Transverse colon (tissue), 4 donors: ENCODE results near the gene MS4A15. TPM values are rescaled to one million over a fixed set of nuclear protein-coding genes. Genes with fewer than 3 reads are reported as not detected.

ENCODE experiments used
- DNase-seq: peaks from one replicate; pipeline ENCODE4 v3.0.0-alpha.2; 2019
- H3K27ac ChIP-seq, 4 donors: fragments of 200-600 bp; sonication (generic); 2 replicates each; pipeline ENCODE4 v1.5.1; 2016 to 2018; ENCODE audit warnings: inconsistent platforms in 4 of 4
- H3K27me3 ChIP-seq: fragments of 200-600 bp; sonication (generic); 2 replicates; pipeline ENCODE4 v1.5.1; 2017; ENCODE audit warnings: inconsistent platforms
- H3K36me3 ChIP-seq, 4 donors: fragments of 200-600 bp; sonication (generic); 2 replicates each; pipeline ENCODE4 v1.5.1; 2017 to 2019; ENCODE audit warnings: inconsistent platforms in 4 of 4
- H3K4me1 ChIP-seq, 4 donors: fragments of 200-600 bp; sonication (generic); 2 replicates each; pipeline ENCODE4 v1.5.1; 2017 to 2020; ENCODE audit warnings: inconsistent platforms in 4 of 4
- H3K4me3 ChIP-seq, 4 donors: fragments of 200-600 bp; sonication (generic); 1 replicate in 1 of 4; 2 replicates in 3 of 4; pipeline versions ENCODE4 v1.5.1 to v1.6.1; 2017 to 2019; ENCODE audit warnings: inconsistent platforms in 4 of 4
- H3K9me3 ChIP-seq, 2 donors: fragments of 200-600 bp; sonication (generic); 2 replicates each; pipeline ENCODE4 v1.5.1; 2017 to 2019; ENCODE audit warnings: inconsistent platforms in 2 of 2
- CTCF ChIP-seq, 5 experiments: fragments of 200-600 bp in 3 of 5; fragments of 450-650 bp in 2 of 5; sonication (generic) in 3 of 5; IDR thresholded peaks; 1 replicate in 2 of 5; 2 replicates in 3 of 5; pipeline ENCODE4 v1.5.1; 2016 to 2017; ENCODE audit warnings: antibody characterized with exemption in 5 of 5, inconsistent platforms in 3 of 5, mild to moderate bottlenecking in 2 of 5, moderate library complexity in 1 of 5
- EP300 ChIP-seq: sonication (generic); formaldehyde crosslinking; IDR thresholded peaks from one replicate; pipeline ENCODE4 v1.6.1; 2017; ENCODE audit warnings: antibody characterized with exemption, low read depth
- POLR2A ChIP-seq: fragments of 450-650 bp; IDR thresholded peaks from one replicate; pipeline ENCODE4 v1.6.1; 2016; ENCODE audit warnings: antibody characterized with exemption, mild to moderate bottlenecking, moderate library complexity
- POLR2AphosphoS5 ChIP-seq, 3 donors: sonication (generic); formaldehyde crosslinking; IDR thresholded peaks; one replicate each; pipeline ENCODE4 v1.6.1; 2016; ENCODE audit warnings: antibody characterized with exemption in 3 of 3
- WGBS, 2 donors: methylation state at CpG; one replicate each; pipeline ENCODE4 v1.1.5; 2018; ENCODE audit warnings: low coverage in 1 of 2; 5-methylcytosine and 5-hydroxymethylcytosine counted together
- in situ Hi-C, 4 donors: fragments of 200-750 bp; cut with MboI; loops; one replicate each; pipeline versions ENCODE4 v1.15.0 to v1.15.1; 2017; ENCODE audit warnings: low sequenced_read_pairs in 3 of 4, low pct_ligation_motif_present in 1 of 4, low pct_unique_long_range_greater_than_20kb in 1 of 4
- intact Hi-C: fragments of 100-400 bp; cut with DNase I; formaldehyde crosslinking; loops from one replicate; pipeline ENCODE4 v1.15.1; 2023; ENCODE audit warnings: low total_unique reads
- total RNA-seq, 4 donors: library from RNA; depleted of rRNA; stranded (reverse); fragments of >200 nt; gene quantifications; one replicate each; pipeline ENCODE4 v1.1.0, GENCODE V29; 2016

Gene MS4A15
- total RNA-seq, 4 donors from 2014 or later: not detected

- H3K4me1 ChIP-seq: no peaks in the 10 kb centered on the region
- H3K27me3 ChIP-seq: no peaks in the 10 kb centered on the region
- no peak for TF ChIP-seq EP300
- TF ChIP-seq POLR2A: no peak
- TF ChIP-seq POLR2AphosphoS5 (IDR thresholded peaks at IDR 0.05): no peak
- TF ChIP-seq CTCF (IDR thresholded peaks at IDR 0.05): no peak
- no peak overlapping the region for H3K4me3 ChIP-seq
- H3K27ac ChIP-seq: no peak overlapping the region
- intact Hi-C loops: loop anchor here (10.0 kb wide), 1 partner anchor 1289 kb away; the partner anchor contains the start of gene OR4D6
- in situ Hi-C loops: no loop called here
- no peak for DNase-seq
- 87 to 93% methylated on average over 5 of the region's 5 CpGs for WGBS, 2 donors
- H3K36me3 ChIP-seq: no peaks in the 10 kb centered on the region
- no peaks in the 10 kb centered on the region for H3K9me3 ChIP-seq
Observed at GRCh38 chr11:60744114-60744513, 12.6 kb upstream of the MS4A15 start.

- H3K36me3 ChIP-seq: no peaks in the 10 kb centered on the region
- in situ Hi-C loops: no loop called here
- H3K4me1 ChIP-seq: no peaks in the 10 kb centered on the region
- H3K9me3 ChIP-seq: no peaks in the 10 kb centered on the region
- no peak overlapping the region for H3K4me3 ChIP-seq
- WGBS, 2 donors: 87 to 94% methylated on average over 4 to 14 of the region's 14 CpGs
- H3K27me3 ChIP-seq: peaks cover 20% of the 10 kb centered on the region
- intact Hi-C loops: loop anchor here (5.0 to 10.0 kb wide), 2 partner anchors 1293 to 1810 kb away; partner anchors contain the start of genes GLYATL1 and OR4D6
- TF ChIP-seq POLR2AphosphoS5 (IDR thresholded peaks at IDR 0.05): no peak
- no peak for TF ChIP-seq EP300
- no peak for TF ChIP-seq CTCF (IDR thresholded peaks at IDR 0.05)
- no peak for TF ChIP-seq POLR2A
- no peak overlapping the region for H3K27ac ChIP-seq
- no peak for DNase-seq
Observed at GRCh38 chr11:60747359-60747873, 9.3 kb upstream of the MS4A15 start.

GRCh38 chr11:60748225-60748624 is 8.4 kb upstream of the MS4A15 start:
- intact Hi-C loops (loop anchor here (5.0 to 10.0 kb wide), 2 partner anchors 1293 to 1811 kb away; partner anchors contain the start of genes GLYATL1 and OR4D6), in situ Hi-C loops (no loop called here)
- peaks cover 24% of the 10 kb centered on the region for H3K27me3 ChIP-seq
- H3K36me3 ChIP-seq: no peaks in the 10 kb centered on the region
- WGBS, 2 donors: 91% methylated on average over 12 of the region's 17 CpGs; no CpG with 5 or more reads in 1 of the 2 donors
- no peaks in the 10 kb centered on the region for H3K4me1 ChIP-seq
- H3K9me3 ChIP-seq: no peaks in the 10 kb centered on the region
- DNase-seq: no peak
- H3K4me3 ChIP-seq: no peak overlapping the region
- TF ChIP-seq CTCF (IDR thresholded peaks at IDR 0.05): no peak
- no peak for TF ChIP-seq POLR2A
- TF ChIP-seq POLR2AphosphoS5 (IDR thresholded peaks at IDR 0.05): no peak
- TF ChIP-seq EP300: no peak
- no peak overlapping the region for H3K27ac ChIP-seq

GRCh38 chr11:60748821-60749220 is 7.8 kb upstream of the MS4A15 start:
- in situ Hi-C loops: no loop called here
- Histone ChIP-seq H3K27ac (no peak overlapping the region), H3K4me1 (no peaks in the 10 kb centered on the region)

More at GRCh38 chr11:60748821-60749220, 7.8 kb upstream of the MS4A15 start:
- WGBS, 2 donors: 72% methylated on average over 8 of the region's 8 CpGs; no CpG with 5 or more reads in 1 of the 2 donors
- Histone ChIP-seq H3K27me3 (peaks cover 24% of the 10 kb centered on the region), H3K4me3 (no peak overlapping the region), H3K36me3 (no peaks in the 10 kb centered on the region), H3K9me3 (no peaks in the 10 kb centered on the region)
- no peak for DNase-seq
- intact Hi-C loops: loop anchor here (5.0 to 10.0 kb wide), 2 partner anchors 1294 to 1812 kb away; partner anchors contain the start of genes GLYATL1 and OR4D6
- TF ChIP-seq POLR2A: no peak
- TF ChIP-seq POLR2AphosphoS5 (IDR thresholded peaks at IDR 0.05): no peak
- no peak for TF ChIP-seq CTCF (IDR thresholded peaks at IDR 0.05)
- TF ChIP-seq EP300: no peak
